ENCODE data around the gene SOWAHA. TPM values are rescaled to one million over a fixed set of nuclear protein-coding genes. Genes with fewer than 3 reads are reported as not detected.
"Not testable (repeated sequence)": the region's sequence is repeated elsewhere in the genome, so short reads cannot be mapped to it uniquely, and the experiment has no call there.

Gene SOWAHA
- total and polyA plus RNA-seq, 2 of the 4 experiments (the other 2 are of a cell fraction), result 0.03 TPM; not detected in 1

DNA sequence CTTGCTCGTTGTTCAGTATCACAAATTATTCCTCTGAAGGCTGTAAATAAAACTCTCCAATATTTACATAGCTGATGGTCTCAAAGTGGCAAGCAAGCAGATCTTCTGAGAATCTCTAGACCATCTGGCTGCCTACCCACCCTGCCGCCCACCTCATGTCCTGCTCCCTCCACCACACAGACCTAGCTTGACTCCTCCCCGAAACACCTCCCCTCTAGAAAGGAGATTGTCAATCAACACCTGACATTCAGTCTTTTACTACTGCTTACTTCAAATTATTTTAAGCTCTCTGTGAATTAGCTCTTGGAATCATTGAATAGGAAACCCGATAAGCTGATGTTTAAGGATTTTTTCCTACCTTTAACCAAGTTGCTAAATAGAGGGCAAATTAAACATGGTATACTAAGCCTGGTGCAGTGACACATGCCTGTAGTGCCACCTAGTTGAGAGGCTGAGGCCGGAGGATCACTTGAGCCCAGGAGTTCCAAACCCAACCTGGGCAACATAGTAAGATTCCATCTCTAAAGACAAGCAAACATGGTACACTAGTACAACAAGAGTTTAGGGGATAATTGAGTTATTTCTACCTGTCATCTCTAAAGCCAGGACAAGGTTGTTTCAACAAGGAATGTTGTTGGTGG lies 10.9 kb upstream of the SOWAHA start:
- Histone ChIP-seq H3K4me1 (ENCODE audit: control insufficient read depth, insufficient read depth, low read length) (0 out of 2 replicates have a peak, but pooled peaks cover 2% of the 10 kb centered on the region), H3K9me1 (ENCODE audit: insufficient read depth, low read length) (no peaks in the 10 kb centered on the region; the same call in 1 of the 2 replicates), H3K27me3 (ENCODE audit: control insufficient read depth, insufficient read depth, low read length) (peaks cover 19% of the 10 kb centered on the region), H2AFZ (replicated peaks; ENCODE audit: low read length, poor library complexity) (no peak overlapping the region), H3K27ac (ENCODE audit: insufficient read depth, low read length) (no peak overlapping the region), H3K9me3 (ENCODE audit: control insufficient read depth, insufficient read depth, low read length) (no peaks in the 10 kb centered on the region), H3K18ac (ENCODE audit: low read depth, low read length) (no peak overlapping the region), H4K5ac (ENCODE audit: low read depth, low read length) (no peak overlapping the region), H4K8ac (ENCODE audit: low read depth in 2 of 2, low read length in 2 of 2) (no peak overlapping the region), H2BK15ac (ENCODE audit: low read depth, low read length) (no peak overlapping the region), H2BK20ac (ENCODE audit: low read depth, low read length) (no peak overlapping the region), H3K4ac (ENCODE audit: low read depth, low read length) (no peak overlapping the region), H3K36me3 (ENCODE audit: control insufficient read depth, insufficient read depth, low read length) (no peaks in the 10 kb centered on the region), H3K9ac (ENCODE audit: low read depth, low read length) (no peak overlapping the region), H3K56ac (ENCODE audit: extremely low read depth, insufficient read depth, low read length) (no peak overlapping the region), H3K4me2 (ENCODE audit: low read depth, low read length) (no peak overlapping the region), H2AK5ac (ENCODE audit: low read depth, low read length) (no peak overlapping the region), H2BK5ac (ENCODE audit: low read depth, low read length, poor library complexity, severe bottlenecking) (no peak overlapping the region), H4K20me1 (ENCODE audit: insufficient read depth, low read length) (no peaks in the 10 kb centered on the region), H3K79me1 (ENCODE audit: low read depth in 1 of 2, low read length in 2 of 2) (no peaks in the 10 kb centered on the region), H4K91ac (ENCODE audit: insufficient read depth, low read depth, low read length) (no peak overlapping the region), H2AK9ac (replicated peaks; ENCODE audit: low read depth, low read length, poor library complexity) (no peak overlapping the region), H2BK120ac (ENCODE audit: low read depth, low read length) (no peak overlapping the region), H3K23ac (ENCODE audit: low read depth, low read length) (no peak overlapping the region), H3K14ac (replicated peaks; ENCODE audit: low read depth, low read length) (no peak overlapping the region), H3K4me3 (ENCODE audit: insufficient read depth, low read depth, low read length) (no peak overlapping the region)
- dilution Hi-C loops (cut with HindIII; ENCODE audit: low sequenced_read_pairs, unreplicated experiment) (no loop called here), in situ Hi-C loops (cut with MboI; ENCODE audit: low sequenced_read_pairs) (no loop called here), intact Hi-C loops (cut with micrococcal nuclease) (no loop called here)
- no TSS peak for BruUV-seq (replicated peaks)
- POLR2A ChIA-PET (ENCODE audit: unreplicated experiment), result no interaction called here
- TF ChIP-seq POLR2A (IDR thresholded peaks at IDR 0.05; ENCODE audit: low read depth, low read length) (no peak), CHD1 (IDR thresholded peaks at IDR 0.05; ENCODE audit: low read depth, low read length) (no peak), RFX5 (IDR thresholded peaks at IDR 0.05; ENCODE audit: low read depth, low read length) (no peak)
- TF ChIP-seq, protein P1, sequence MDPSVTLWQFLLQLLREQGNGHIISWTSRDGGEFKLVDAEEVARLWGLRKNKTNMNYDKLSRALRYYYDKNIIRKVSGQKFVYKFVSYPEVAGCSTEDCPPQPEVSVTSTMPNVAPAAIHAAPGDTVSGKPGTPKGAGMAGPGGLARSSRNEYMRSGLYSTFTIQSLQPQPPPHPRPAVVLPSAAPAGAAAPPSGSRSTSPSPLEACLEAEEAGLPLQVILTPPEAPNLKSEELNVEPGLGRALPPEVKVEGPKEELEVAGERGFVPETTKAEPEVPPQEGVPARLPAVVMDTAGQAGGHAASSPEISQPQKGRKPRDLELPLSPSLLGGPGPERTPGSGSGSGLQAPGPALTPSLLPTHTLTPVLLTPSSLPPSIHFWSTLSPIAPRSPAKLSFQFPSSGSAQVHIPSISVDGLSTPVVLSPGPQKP (IDR thresholded peaks at IDR 0.05; ENCODE audit: borderline replicate concordance, low read depth, low read length), result no peak
- WGBS, 2 experiments (ENCODE audit: extremely low coverage in 2 of 2, insufficient read length in 1 of 2), result 78% methylated on average over 1 of the region's 5 CpGs; no CpG with 5 or more reads in 1 of the 2 experiments
- no peak for ATAC-seq (ENCODE audit: low read depth)
- no peak for DNase-seq
- CTCF ChIA-PET, result interaction anchor here (0.7 to 1.9 kb wide), 2 partner anchors 15 to 18 kb away, joined by 4 read pairs; no protein-coding TSS in a partner anchor

DNA sequence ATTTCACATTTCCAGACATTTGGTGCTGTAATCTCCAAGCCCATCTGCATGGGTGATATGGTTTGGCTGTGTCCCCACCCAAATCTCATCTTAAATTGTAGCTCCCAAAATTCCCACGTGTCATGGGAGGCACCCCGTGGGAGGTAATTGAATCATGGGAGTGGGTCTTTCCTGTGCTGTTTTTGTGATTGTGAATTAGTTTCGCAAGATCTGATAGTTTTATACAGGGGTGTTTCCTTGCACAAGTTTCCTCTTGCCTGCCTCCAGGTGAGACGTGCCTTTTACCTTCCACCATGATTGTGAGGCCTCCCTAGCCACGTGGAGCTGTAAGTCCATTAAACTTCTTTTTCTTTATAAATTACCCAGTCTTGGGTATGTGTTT lies 10.4 kb upstream of the SOWAHA start:
- H4K8ac ChIP-seq (ENCODE audit: low read depth in 2 of 2, low read length in 2 of 2); H4K20me1 ChIP-seq (ENCODE audit: insufficient read depth, low read length); BruUV-seq (replicated peaks); POLR2A ChIA-PET (ENCODE audit: unreplicated experiment); H3K36me3 ChIP-seq (ENCODE audit: control insufficient read depth, insufficient read depth, low read length); H3K4me2 ChIP-seq (ENCODE audit: low read depth, low read length); DNase-seq; H3K23ac ChIP-seq (ENCODE audit: low read depth, low read length); ATAC-seq (ENCODE audit: low read depth); H4K5ac ChIP-seq (ENCODE audit: low read depth, low read length); H3K27ac ChIP-seq (ENCODE audit: insufficient read depth, low read length); H2BK120ac ChIP-seq (ENCODE audit: low read depth, low read length); intact Hi-C loops (cut with micrococcal nuclease); H3K4me1 ChIP-seq (ENCODE audit: control insufficient read depth, insufficient read depth, low read length); H3K4me3 ChIP-seq (ENCODE audit: insufficient read depth, low read depth, low read length); H3K9me3 ChIP-seq (ENCODE audit: control insufficient read depth, insufficient read depth, low read length); H4K91ac ChIP-seq (ENCODE audit: insufficient read depth, low read depth, low read length); H2AK9ac ChIP-seq (replicated peaks; ENCODE audit: low read depth, low read length, poor library complexity); H2BK5ac ChIP-seq (ENCODE audit: low read depth, low read length, poor library complexity, severe bottlenecking); H2BK20ac ChIP-seq (ENCODE audit: low read depth, low read length); H3K56ac ChIP-seq (ENCODE audit: extremely low read depth, insufficient read depth, low read length); H2BK15ac ChIP-seq (ENCODE audit: low read depth, low read length); dilution Hi-C loops (cut with HindIII; ENCODE audit: low sequenced_read_pairs, unreplicated experiment); H3K14ac ChIP-seq (replicated peaks; ENCODE audit: low read depth, low read length); H2AK5ac ChIP-seq (ENCODE audit: low read depth, low read length); H3K79me1 ChIP-seq (ENCODE audit: low read depth in 1 of 2, low read length in 2 of 2); H3K9ac ChIP-seq (ENCODE audit: low read depth, low read length); in situ Hi-C loops (cut with MboI; ENCODE audit: low sequenced_read_pairs); H3K4ac ChIP-seq (ENCODE audit: low read depth, low read length); H3K9me1 ChIP-seq (ENCODE audit: insufficient read depth, low read length); H2AFZ ChIP-seq (replicated peaks; ENCODE audit: low read length, poor library complexity); H3K18ac ChIP-seq (ENCODE audit: low read depth, low read length): not testable (repeated sequence)
- no CpG with 5 or more reads among the region's 5 CpGs for WGBS, 2 experiments (ENCODE audit: extremely low coverage in 2 of 2, insufficient read length in 1 of 2)
- H3K27me3 ChIP-seq (ENCODE audit: control insufficient read depth, insufficient read depth, low read length), result peaks cover 17% of the 10 kb centered on the region
- CTCF ChIA-PET, result interaction anchor here (1.9 kb wide), 1 partner anchor 17 kb away, joined by 4 read pairs; no protein-coding TSS in a partner anchor
